Activated CD8-positive, alpha-beta memory T cell treated with anti-CD3 and anti-CD28 coated beads, Interleukin-2, amount 50 U/mL, for 48 hours (primary cell): ENCODE results near the gene TNFAIP8L3.

ENCODE experiments used
- DNase-seq: peaks from one replicate; pipeline ENCODE4 v3.0.0-alpha.2; 2020

Gene TNFAIP8L3

GRCh38 chr15:51114437-51115119 lies 19.9 kb upstream of the TNFAIP8L3 start:
- no peak for DNase-seq

GRCh38 chr15:51112078-51112477 lies 17.4 kb upstream of the TNFAIP8L3 start:
- no peak for DNase-seq

DNA sequence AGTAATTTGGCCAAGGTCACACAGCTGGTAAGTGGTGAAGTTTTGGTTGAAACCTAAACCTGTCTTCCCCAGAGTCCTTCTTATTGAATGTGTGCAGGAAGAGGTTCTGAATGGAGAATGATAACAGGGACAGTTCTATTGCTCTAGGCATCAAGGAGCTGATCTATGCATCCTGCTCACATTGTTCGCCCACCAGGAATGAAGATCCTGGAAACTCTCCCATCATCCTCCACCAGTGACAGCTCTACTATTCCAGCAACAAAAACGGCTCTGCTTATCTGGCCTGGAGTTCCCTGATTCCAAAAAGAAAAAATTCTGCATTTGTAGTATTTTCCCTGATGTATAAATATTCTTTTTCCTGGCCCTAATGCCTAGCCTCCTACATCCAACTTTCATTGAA lies 16.4 kb upstream of the TNFAIP8L3 start:
- DNase-seq = no peak

DNA sequence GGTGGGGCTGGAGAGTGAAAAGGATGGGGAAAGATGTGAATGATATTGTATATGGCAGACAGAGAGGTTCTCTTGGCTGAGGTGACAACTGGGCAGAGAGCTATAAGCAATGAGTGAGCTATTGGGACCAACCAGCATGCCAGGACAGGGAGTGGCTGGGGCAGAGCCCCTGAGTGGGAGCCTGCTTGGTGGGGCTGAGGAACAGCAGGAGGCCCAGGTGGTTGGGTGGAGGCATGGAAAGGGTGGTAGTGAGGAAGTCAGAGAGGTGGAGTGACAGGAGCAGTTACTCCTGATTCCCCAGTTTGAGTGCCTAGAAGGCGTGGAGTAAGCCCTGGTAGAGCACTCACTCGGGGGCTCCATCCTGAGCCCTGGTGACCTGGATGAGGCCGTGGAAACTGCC lies 15.5 kb upstream of the TNFAIP8L3 start:
- DNase-seq = no peak

GRCh38 chr15:51108933-51109550 lies 14.3 kb upstream of the TNFAIP8L3 start:
- no peak for DNase-seq

- DNase-seq = no peak
Measured at GRCh38 chr15:51107612-51108011, 12.9 kb upstream of the TNFAIP8L3 start.

DNA sequence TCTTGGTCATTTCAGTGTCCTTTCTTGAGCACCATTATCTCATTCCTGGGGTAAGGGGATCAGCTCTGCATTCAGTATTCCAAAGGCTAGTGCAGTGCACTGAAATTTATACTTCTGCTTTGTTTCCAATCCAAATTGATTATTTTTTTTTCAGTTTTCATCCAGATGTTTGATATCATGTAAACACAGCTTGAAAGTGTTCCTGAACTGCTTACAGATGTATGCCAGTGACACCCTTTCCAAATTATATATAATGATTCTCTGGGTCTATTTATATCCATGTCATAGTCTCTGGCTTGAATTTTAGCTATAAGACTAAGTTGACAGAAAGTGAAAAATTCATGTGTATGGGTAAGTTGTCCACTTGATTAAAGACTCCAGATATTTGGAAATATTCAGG lies 11.8 kb upstream of the TNFAIP8L3 start:
- no peak for DNase-seq

GRCh38 chr15:51105430-51106016 lies 10.8 kb upstream of the TNFAIP8L3 start:
- DNase-seq = no peak

DNA sequence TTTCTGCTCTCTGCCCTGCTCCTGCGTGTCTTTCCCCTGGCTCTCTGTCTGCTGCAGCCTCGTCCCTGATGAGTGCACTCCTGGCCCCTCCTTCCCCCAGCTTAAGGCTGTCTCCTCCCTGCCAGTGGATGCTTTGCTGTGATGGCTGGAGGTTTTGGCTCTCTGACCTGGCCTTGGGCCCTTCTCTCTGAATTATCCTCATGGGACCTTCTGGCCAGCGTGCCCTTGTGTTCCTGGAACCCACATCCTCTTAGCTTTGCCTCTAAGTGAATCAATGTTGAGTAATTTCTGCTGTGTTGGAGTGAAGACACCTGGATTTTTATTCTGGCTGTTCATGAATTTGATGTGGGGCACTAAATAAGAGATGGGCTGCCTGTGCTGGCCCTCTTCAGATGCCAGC lies 9.8 kb upstream of the TNFAIP8L3 start:
- DNase-seq = no peak

- DNase-seq = no peak
Measured at GRCh38 chr15:51103330-51103729, 8.6 kb upstream of the TNFAIP8L3 start.

GRCh38 chr15:51100785-51101489 lies 6.2 kb upstream of the TNFAIP8L3 start:
- no peak for DNase-seq

DNA sequence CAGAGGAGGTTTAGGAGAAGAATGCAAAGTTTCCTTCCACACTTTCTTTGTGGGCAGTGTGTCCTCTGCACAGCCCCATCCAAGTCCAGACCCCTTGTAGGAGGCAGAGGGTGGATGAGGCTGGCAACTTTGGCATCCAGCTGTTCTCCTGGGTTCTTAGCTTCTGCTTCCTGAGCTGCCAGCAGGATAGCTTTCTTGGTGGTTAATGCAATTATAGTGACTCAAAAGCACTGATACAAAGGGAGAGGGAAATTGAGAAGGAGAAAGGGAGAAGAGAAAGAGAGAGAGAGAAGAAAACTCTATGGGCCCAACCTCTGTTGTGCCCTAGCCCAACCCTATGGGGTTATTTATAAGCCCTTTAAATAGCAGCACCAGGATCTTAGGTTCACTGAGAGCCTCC lies 4.5 kb upstream of the TNFAIP8L3 start:
- no peak for DNase-seq

GRCh38 chr15:51098331-51098619 lies 3.6 kb upstream of the TNFAIP8L3 start:
- no peak for DNase-seq

DNA sequence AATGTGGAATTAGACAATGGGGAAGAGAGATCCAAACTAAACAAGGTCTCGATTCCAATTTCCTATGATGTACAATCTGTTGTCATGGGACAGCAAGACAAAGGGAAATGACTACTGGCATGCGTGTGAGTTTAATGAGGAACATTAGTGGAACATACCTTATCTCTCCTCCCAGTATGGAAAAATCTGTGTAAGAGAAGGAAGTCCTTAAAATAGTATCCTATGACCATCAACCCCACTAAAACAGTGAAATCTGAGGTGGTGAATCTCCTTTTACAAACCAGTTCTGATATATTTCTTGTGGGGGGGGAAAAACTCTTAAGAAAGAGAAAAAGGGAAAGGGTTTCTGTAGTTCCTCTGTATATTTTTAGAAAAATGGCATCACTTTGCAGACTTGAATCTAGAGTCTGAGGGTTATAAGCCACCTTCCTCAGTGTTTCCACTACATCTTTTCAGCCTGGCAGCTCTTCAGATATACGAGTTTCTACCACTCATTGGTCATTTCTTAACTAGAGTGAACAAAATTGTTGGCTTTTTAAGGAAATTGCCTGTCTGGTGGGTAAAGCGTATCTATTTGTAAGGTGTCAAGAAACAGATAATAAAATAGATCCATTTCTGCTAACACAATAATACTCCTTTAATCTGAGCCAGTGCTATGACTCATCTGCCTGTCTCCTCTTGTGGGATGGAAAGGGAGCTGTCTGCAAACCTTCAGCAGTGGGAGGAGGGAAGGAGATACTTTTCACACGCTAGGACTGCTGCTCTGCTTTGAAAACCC lies 3.0 kb upstream of the TNFAIP8L3 start:
- DNase-seq = no peak

GRCh38 chr15:51096976-51097375 lies 2.3 kb upstream of the TNFAIP8L3 start:
- DNase-seq = no peak

DNA sequence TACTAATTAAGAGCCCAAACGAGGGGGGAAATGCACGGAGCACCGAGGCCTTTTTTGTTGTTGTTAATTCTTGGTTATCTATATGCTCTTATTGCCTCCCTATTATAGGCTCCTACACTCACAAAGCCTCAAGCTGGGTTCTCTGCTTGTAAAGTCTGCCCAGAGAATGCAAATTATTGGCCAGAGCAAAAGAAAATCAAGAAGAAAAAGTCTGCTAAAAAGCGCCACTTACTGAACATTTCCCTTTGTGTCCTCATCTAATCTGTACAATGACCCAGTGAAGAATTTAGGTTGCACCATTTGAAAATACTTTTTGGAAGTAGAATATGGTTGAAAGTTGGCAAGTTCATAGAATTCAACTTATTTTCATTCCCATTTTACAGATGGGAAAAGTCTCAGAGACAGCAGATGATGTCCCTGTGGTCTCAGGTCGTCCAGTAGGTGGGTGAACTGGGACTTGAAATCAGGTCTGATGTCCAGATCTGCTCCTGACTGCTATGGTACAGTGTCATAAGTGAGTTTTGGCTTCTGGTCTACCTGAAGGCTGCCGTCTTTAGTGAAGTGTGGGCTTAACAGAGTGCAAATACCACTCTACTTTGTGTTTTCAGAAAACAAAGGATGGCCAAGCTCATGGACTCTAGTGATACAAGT lies 1.1 kb upstream of the TNFAIP8L3 start:
- DNase-seq = no peak

DNA sequence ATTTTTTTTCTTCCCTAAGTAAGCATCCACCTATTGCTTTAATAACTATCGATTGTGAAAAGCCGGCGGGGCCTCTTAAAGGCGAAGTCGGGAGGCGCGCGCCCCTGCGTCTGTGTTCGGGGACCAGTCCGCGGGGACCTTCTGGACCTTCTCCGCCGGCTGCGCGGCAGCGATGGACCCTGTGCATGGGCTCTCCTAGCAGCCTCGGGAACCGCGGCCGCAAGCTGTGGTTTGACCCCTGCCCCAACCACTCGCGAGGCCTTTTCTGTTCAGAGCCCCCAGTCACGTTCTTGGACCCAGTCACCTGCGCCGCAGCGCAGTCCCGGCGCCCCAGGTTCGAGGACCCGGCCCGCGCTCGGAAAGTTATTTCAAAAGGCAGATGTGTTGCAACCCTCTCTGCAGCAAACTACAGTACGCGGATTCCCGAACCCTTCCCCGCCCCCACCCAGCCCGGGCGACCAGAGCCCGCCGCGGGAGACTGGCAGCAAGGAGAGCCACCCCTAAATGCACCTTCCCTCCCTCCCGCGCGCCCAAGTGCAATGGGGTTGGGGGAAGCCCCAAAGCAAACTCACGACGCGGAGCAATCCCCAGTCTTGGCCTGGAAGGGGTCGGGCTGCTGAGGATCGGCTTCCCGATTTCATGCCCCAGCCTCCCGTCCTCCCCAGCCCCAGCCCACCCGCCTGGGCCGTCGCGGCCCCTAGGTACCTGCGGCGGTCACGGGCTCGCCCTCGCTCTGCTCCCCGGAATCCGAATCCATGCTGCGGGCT lies 684 bp downstream of the TNFAIP8L3 start:
- no peak for DNase-seq

GRCh38 chr15:51093488-51093838 lies 1.2 kb downstream of the TNFAIP8L3 start:
- DNase-seq = no peak

- no peak for DNase-seq
Measured at GRCh38 chr15:51092480-51093040, 2.1 kb downstream of the TNFAIP8L3 start.

DNA sequence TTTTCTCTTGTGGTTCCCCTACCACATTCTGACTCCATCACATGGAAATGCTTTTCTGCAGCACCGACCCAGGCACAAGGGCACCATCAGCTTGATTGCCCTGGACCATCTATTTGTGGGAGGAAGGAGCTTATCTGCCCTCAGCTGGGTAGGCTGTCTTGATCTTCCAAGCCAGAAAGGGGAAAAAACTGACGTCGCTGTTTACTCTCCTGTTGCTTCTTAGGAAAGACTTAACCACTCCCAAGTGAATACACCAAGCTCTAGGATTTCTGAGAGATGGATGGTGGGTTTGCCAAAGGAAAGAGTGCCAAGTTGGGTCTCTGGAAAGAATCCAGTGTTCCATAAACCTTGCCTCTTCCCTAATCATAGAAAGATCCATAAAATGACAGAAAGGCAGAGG lies 4.0 kb downstream of the TNFAIP8L3 start:
- DNase-seq = no peak

GRCh38 chr15:51089699-51090453 lies 4.8 kb downstream of the TNFAIP8L3 start:
- DNase-seq = no peak
